Hepatocyte (in vitro differentiated cells): ENCODE measurements around the gene AKIRIN1.

Experiments used
- EZH2 ChIP-seq: fragments of 200-600 bp; sonication (generic); IDR thresholded peaks from 2 replicates; pipeline ENCODE4 v1.6.1; 2016; ENCODE audit warnings: antibody characterized with exemption, mild to moderate bottlenecking, borderline replicate concordance
- EZH2phosphoT487 ChIP-seq: fragments of 200-600 bp; sonication (generic); IDR thresholded peaks from one replicate; pipeline ENCODE4 v1.6.1; 2018; ENCODE audit warnings: antibody characterized with exemption, mild to moderate bottlenecking, low read depth, moderate library complexity; ENCODE audit not compliant: unreplicated experiment, severe bottlenecking
- TF ChIP-seq, protein P1 (sequence below): fragments of 200-600 bp; sonication (generic); IDR thresholded peaks from 2 replicates; pipeline ENCODE4 v1.5.1; 2016; ENCODE audit warnings: antibody characterized with exemption, mild to moderate bottlenecking; ENCODE audit not compliant: poor library complexity

DNA sequence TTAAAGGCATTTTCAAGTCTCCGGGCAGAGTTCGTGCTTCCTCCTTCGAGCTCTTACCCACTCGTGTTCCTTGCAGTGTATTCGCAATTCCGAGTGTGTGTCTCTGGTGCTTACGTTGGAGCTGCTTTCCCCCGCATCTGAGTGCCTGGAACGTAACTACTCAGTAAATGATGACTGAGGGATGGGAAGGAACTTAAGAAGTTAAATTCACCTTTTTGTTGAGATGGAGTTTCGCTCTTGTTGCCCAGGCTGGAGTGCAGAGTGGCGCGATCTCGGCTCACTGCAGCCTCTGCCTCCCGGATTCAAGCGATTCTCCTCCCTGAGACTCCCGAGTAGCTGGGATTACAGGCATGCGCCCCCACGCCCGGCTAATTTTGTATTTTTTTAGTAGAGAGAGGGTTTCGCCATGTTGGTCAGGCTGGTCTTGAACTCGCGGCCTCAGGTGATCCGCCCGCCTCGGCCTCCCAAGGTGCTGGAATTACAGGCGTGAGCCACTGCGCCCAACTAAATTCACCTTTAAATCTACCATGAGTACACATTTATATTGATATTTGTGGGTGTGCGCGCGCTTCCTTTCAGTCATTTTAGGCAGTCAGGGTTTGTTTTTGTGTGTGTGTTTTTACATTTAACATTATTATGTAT lies 35.9 kb downstream of the AKIRIN1 start:
- TF ChIP-seq, protein P1, sequence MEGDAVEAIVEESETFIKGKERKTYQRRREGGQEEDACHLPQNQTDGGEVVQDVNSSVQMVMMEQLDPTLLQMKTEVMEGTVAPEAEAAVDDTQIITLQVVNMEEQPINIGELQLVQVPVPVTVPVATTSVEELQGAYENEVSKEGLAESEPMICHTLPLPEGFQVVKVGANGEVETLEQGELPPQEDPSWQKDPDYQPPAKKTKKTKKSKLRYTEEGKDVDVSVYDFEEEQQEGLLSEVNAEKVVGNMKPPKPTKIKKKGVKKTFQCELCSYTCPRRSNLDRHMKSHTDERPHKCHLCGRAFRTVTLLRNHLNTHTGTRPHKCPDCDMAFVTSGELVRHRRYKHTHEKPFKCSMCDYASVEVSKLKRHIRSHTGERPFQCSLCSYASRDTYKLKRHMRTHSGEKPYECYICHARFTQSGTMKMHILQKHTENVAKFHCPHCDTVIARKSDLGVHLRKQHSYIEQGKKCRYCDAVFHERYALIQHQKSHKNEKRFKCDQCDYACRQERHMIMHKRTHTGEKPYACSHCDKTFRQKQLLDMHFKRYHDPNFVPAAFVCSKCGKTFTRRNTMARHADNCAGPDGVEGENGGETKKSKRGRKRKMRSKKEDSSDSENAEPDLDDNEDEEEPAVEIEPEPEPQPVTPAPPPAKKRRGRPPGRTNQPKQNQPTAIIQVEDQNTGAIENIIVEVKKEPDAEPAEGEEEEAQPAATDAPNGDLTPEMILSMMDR: no peak
- no peak for TF ChIP-seq EZH2phosphoT487
- TF ChIP-seq EZH2: no peak
